Measurements from ENCODE around the gene CDC16. TPM values are rescaled to one million over a fixed set of nuclear protein-coding genes. Genes with fewer than 3 reads are reported as not detected.
"Not testable (repeated sequence)": the region's sequence is repeated elsewhere in the genome, so short reads cannot be mapped to it uniquely, and the experiment has no call there.

The CDC16 gene
- 10 to 100 TPM; 35.7 to 47.9 TPM for total RNA-seq

DNA sequence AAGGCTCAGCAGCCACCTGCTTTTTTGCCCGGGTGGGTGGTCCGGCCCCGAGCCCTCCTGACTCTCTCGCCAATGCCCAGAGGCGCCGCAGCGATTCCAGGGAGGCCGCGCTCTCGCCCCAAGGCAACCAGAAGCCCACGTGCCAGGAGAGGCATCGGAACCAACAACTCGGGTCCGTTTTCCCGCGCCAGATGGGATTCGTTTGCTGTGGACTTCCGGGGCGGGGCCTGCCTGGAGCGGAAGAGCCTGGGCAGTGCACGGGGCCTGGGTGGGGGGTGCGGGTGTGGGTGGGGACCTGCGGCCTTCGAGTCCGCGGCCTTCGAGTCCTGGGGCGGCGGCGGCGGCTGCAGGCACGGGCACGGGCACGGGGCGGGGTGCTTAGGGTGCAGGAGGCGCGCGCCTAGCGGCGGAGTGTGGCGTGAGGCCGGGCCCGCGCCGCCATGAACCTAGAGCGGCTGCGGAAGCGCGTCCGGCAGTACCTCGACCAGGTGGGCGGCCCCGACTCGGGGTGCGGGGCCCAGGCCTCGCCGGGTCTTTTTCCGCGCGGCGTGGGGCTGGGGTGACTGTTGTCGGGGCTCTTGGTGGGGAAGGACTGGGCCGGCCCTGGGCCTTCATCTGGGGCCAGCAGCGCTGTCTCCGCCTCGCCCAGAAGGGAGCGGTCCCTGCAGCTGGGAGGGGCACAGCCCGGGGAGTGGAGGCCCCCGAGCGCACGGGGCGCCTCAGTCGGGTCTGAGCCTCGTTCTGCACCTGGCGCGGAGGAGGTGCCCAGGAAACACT is at the start of gene CDC16:
CDC16 (plus strand) TSS at position 253 of the 777 bp plus-strand sequence; CDS start at position 441, 188 bp downstream.
- DNase-seq, result peak; percentile 96
- intact Hi-C loops (cut with DNase I), result loop anchor here (5.0 kb wide), 1 partner anchor 418 kb away; no protein-coding TSS in a partner anchor
- H3K4me1 ChIP-seq, result no peaks in the 10 kb centered on the region

DNA sequence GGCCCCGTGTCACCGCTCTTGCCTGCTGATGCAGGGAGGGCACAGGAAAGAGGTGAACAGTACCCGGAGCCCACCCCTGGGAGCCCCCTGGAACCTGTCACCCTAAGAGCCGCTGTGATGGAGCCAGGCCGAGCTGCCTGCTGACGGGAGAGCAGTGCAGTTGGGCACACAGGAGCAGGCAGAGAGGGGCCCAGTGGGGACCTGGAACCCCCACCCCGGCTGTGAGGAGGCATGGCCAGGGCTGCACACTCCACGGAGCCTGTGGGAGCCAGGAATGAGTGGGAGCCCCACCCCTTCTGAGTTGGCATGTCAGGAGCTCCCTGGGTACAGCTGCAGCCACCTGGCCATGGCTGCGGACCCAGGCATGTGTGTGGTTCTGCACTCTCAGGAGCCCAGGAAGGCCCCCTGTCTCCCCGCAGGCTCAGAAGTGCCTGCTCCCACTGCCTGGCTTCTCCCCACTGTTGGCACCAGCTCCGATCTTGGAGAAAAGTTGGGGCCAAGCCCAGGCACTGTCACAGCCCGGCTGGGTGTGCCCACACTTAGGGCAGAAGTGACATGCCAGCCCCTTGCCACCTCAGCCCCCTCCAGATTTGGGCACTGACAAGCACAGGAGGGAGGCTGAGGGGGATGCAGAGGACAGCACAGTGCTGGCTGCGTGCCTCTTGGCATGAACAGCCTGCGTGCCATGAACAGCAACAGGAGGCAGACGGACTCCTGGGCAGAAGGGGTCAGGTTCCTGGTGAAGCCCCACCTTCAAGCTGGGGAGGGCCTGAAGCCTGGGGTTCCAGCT is 49.3 kb upstream of the CDC16 start:
- H3K4me3 ChIP-seq, result no peak overlapping the region
- H3K9ac ChIP-seq (ENCODE audit: low read depth in 2 of 2, low read length in 2 of 2), result no peak overlapping the region
- DNase-seq, result no peak
- no peak overlapping the region for H3K27ac ChIP-seq
- H3K4me1 ChIP-seq, result no peaks in the 10 kb centered on the region
- no peaks in the 10 kb centered on the region for H3K36me3 ChIP-seq
- H3K27me3 ChIP-seq, result no peaks in the 10 kb centered on the region
- no peak for TF ChIP-seq CTCF (IDR thresholded peaks at IDR 0.05)
- intact Hi-C loops (cut with DNase I), result no loop called here
- H3K9me3 ChIP-seq, result no peaks in the 10 kb centered on the region

More for the DNA sequence above, at the start of gene CDC16:
- Histone ChIP-seq H3K27me3 (no peaks in the 10 kb centered on the region), H3K27ac (peak within 1 kb of the TSS; percentile 93), H3K9me3 (no peaks in the 10 kb centered on the region), H3K4me3 (peak within 1 kb of the TSS; percentile 92), H3K36me3 (peaks cover 3% of the 10 kb centered on the region), H3K9ac (ENCODE audit: low read depth in 2 of 2, low read length in 2 of 2) (peak within 1 kb of the TSS; percentile 36 to 81)
- TF ChIP-seq CTCF (IDR thresholded peaks at IDR 0.05), result peak; percentile 26

DNA sequence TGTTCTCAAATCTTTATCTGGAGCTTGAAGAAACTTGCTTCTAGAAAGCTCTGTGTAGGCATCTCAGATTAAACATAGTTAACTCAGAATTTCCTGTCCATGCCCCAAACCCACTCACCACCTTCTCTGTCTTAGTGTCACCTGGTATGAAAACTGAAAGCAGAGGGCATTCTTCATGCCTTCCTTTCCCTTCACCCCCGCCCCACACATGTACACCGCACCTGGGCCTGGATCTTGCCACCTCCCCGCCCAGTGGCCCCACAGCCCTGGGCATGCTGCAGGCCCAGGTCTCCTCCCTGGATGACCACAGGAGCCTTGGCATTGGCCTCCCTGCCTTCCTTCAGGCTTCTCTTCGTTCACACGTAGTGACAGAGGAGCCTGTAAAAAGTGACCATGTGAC is 39.8 kb upstream of the CDC16 start:
- Histone ChIP-seq H3K9me3 (no peaks in the 10 kb centered on the region), H3K4me3 (no peak overlapping the region), H3K27me3 (no peaks in the 10 kb centered on the region), H3K9ac (ENCODE audit: low read depth in 2 of 2, low read length in 2 of 2) (no peak overlapping the region), H3K27ac (no peak overlapping the region), H3K36me3 (no peaks in the 10 kb centered on the region), H3K4me1 (no peaks in the 10 kb centered on the region)
- intact Hi-C loops (cut with DNase I), result no loop called here
- no peak for DNase-seq
- TF ChIP-seq CTCF (IDR thresholded peaks at IDR 0.05), result no peak

GRCh38 chr13:114196629-114197028 is 38.1 kb upstream of the CDC16 start:
- no peaks in the 10 kb centered on the region for H3K36me3 ChIP-seq
- no peak for TF ChIP-seq CTCF (IDR thresholded peaks at IDR 0.05)
- H3K9me3 ChIP-seq, result no peaks in the 10 kb centered on the region
- H3K27me3 ChIP-seq, result no peaks in the 10 kb centered on the region
- intact Hi-C loops (cut with DNase I), result no loop called here
- no peak overlapping the region for H3K27ac ChIP-seq
- no peak for DNase-seq
- no peak overlapping the region for H3K9ac ChIP-seq (ENCODE audit: low read depth in 2 of 2, low read length in 2 of 2)
- no peaks in the 10 kb centered on the region for H3K4me1 ChIP-seq
- H3K4me3 ChIP-seq, result no peak overlapping the region

DNA sequence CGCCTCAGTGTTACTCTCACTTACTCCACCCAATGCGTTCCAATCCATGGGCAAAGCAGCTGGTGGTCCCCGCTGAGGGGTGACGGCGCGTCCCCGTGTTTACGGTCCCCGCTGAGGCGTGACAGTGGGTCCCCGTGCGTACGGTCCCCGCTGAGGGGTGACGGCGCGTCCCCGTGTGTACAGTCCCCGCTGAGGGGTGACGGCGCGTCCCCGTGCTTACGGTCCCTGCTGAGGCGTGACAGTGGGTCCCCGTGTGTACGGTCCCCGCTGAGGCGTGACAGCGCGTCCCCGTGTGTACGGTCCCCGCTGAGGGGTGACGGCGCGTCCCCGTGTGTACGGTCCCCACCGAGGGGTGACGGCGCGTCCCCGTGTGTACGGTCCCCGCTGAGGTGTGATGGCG is 36.1 kb upstream of the CDC16 start:
- Histone ChIP-seq H3K9me3 (no peaks in the 10 kb centered on the region), H3K4me1 (no peaks in the 10 kb centered on the region), H3K36me3 (no peaks in the 10 kb centered on the region), H3K27me3 (no peaks in the 10 kb centered on the region), H3K4me3 (no peak overlapping the region), H3K27ac (no peak overlapping the region), H3K9ac (ENCODE audit: low read depth in 2 of 2, low read length in 2 of 2) (no peak overlapping the region)
- intact Hi-C loops (cut with DNase I), result no loop called here
- DNase-seq, result no peak
- TF ChIP-seq CTCF (IDR thresholded peaks at IDR 0.05), result no peak

GRCh38 chr13:114199526-114199925 is 35.2 kb upstream of the CDC16 start:
- H3K36me3 ChIP-seq; intact Hi-C loops (cut with DNase I); H3K27me3 ChIP-seq: not testable (repeated sequence)

More at GRCh38 chr13:114199526-114199925, 35.2 kb upstream of the CDC16 start:
- H3K4me1 ChIP-seq; H3K9me3 ChIP-seq; H3K4me3 ChIP-seq; H3K27ac ChIP-seq; DNase-seq; H3K9ac ChIP-seq (ENCODE audit: low read depth in 2 of 2, low read length in 2 of 2): not testable (repeated sequence)
